GM13977 (cell line): ENCODE data around the gene KCP.

Source experiments
- DNase-seq: peaks from one replicate; pipeline ENCODE4 v3.0.0; 2012; ENCODE audit warnings: low spot score
- in situ Hi-C: fragments of 300-500 bp; cut with MboI; formaldehyde crosslinking; loops from one replicate; pipeline ENCODE4 v1.12.0; 2022; ENCODE audit warnings: low sequenced_read_pairs, low pct_unique_long_range_greater_than_20kb, mixed read lengths, inconsistent platforms; ENCODE audit not compliant: unreplicated experiment
- TF ChIP-seq, protein P1 (sequence below): IDR thresholded peaks from 2 replicates; pipeline ENCODE4 v1.5.1; 2012; ENCODE audit warnings: mild to moderate bottlenecking, control low read depth; ENCODE audit not compliant: insufficient read depth; ENCODE audit errors: extremely low read depth, missing control alignments

KCP gene

DNA sequence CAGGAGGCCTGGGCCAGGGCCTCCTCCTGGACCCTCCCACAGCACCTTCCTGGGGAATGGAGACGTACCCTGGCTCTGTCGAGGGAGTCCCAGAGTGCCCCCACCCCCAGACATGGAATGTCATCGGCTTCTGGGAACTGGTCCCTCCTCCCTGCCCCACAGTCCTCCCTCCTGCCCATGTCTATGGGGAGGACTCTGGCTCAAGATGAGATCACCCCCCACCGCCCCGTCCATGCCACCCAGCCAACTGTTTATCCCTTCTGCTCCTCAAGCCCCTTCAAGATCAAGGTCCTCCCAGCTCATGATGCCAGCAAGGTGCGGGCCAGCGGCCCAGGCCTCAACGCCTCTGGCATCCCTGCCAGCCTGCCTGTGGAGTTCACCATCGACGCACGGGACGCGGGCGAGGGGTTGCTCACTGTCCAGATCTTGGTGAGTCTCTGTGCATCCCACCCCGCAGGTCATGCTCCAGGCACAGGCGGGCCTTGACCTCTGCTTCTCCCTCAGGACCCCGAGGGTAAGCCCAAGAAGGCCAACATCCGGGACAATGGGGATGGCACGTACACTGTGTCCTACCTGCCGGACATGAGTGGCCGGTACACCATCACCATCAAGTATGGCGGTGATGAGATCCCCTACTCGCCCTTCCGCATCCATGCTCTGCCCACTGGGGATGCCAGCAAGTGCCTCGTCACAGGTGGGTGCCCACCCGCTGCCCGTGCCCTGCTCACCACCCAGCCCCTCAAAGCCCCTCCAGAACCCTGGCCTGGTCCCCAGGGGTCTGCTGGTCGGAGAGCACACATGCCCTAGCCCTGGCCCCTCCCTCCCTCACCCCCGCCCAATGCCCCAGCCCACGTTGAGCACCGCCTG is 62.0 kb downstream of the KCP start:
- DNase-seq = no peak
- TF ChIP-seq, protein P1, sequence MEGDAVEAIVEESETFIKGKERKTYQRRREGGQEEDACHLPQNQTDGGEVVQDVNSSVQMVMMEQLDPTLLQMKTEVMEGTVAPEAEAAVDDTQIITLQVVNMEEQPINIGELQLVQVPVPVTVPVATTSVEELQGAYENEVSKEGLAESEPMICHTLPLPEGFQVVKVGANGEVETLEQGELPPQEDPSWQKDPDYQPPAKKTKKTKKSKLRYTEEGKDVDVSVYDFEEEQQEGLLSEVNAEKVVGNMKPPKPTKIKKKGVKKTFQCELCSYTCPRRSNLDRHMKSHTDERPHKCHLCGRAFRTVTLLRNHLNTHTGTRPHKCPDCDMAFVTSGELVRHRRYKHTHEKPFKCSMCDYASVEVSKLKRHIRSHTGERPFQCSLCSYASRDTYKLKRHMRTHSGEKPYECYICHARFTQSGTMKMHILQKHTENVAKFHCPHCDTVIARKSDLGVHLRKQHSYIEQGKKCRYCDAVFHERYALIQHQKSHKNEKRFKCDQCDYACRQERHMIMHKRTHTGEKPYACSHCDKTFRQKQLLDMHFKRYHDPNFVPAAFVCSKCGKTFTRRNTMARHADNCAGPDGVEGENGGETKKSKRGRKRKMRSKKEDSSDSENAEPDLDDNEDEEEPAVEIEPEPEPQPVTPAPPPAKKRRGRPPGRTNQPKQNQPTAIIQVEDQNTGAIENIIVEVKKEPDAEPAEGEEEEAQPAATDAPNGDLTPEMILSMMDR = no peak
- in situ Hi-C loops = no loop called here

DNA sequence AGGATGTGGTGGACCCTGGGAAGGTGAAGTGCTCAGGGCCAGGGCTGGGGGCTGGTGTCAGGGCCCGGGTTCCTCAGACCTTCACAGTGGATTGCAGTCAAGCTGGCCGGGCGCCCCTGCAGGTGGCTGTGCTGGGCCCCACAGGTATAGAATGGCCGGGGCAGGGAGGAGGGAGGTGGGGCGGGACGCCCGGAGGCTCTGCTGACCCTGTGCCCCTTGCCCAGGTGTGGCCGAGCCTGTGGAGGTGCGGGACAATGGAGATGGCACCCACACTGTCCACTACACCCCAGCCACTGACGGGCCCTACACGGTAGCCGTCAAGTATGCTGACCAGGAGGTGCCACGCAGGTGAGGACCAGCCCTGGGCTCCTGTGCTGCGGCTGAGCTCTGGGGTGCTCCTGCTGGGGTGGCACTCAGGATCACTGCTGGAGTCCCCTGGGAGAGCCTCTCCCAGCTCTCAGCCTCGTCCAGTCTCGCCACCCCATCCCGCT is 62.7 kb downstream of the KCP start:
- no peak for DNase-seq
- in situ Hi-C loops = no loop called here

DNA sequence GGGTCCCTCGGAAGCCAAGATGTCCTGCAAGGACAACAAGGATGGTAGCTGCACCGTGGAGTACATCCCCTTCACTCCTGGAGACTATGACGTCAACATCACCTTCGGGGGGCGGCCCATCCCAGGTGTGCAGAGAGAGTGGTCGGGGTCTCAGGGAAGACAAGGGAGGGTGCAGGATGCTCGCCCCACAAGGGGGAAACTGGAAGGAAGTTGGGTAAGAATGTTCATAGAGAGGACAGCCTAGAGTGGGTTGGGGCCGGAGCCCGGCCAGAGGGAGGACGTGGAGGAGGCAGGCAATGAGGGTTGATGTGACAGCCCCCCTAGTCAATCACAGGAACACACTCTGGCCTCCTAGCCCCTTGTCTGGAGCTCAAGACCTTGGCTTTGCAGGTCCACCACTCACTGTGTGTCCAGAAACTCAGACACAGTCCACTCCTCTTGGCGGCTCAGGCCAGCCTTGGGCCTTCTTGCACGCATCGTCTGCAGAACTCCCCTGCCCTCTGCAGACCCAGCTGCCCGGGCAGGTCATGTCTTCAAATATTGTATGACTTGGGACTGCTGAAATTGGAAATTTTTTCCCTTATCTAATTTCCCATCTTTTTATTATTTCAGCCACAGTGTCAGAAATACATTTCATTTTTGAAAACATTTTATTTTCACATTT is 63.6 kb downstream of the KCP start:
- in situ Hi-C loops = no loop called here
- no peak for DNase-seq
- TF ChIP-seq, protein P1 = no peak

More for the DNA sequence above, 62.7 kb downstream of the KCP start:
- TF ChIP-seq, protein P1 = no peak

DNA sequence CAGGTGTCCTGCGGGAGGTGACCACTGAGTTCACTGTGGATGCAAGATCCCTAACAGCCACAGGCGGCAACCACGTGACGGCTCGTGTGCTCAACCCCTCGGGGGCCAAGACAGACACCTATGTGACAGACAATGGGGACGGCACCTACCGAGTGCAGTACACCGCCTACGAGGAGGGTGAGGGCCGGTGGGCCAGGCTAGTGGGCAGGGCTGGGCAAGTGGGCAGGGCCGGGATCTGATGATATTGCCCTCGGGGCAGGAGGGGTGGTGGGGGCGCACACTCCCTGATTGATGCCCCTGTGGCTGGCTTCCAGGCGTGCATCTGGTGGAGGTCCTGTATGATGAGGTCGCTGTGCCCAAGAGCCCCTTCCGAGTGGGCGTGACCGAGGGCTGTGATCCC is 64.5 kb downstream of the KCP start:
- TF ChIP-seq, protein P1 = no peak

DNA sequence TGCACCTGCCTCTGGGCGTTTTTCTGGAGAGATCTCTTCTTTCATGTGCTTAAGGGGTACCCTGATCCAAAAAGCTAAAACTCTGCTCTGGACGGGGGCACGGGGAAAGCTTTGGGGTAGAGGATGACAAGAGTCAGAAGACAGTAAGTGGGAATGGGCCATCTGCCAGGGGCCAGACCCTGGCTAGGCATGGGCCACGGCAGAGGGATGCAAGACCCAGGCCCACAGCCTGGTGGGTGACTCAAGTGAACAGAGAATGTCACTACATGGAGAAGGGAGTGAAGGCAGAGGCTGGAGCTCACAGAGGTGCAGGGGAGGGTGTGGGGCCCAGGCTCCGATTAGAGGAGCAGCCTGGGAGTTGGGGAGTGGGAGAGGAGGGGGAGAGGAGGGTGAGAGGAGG is 65.0 kb downstream of the KCP start:
- in situ Hi-C loops = no loop called here
- no peak for DNase-seq
- TF ChIP-seq, protein P1 = no peak

More for the DNA sequence above, 64.5 kb downstream of the KCP start:
- no peak for DNase-seq
- in situ Hi-C loops = no loop called here

GRCh38 chr7:128844777-128845311 is 65.7 kb downstream of the KCP start:
- no peak for DNase-seq
- in situ Hi-C loops = no loop called here
- TF ChIP-seq, protein P1 = no peak
